K562 (cell line): ENCODE results near the gene LYAR.

ENCODE experiments used
- CGGBP1 ChIP-seq: fragments of 250-450 bp; sonication (Bioruptor Pico); IDR thresholded peaks from 2 replicates; pipeline ENCODE4 v1.9.0; 2021; ENCODE audit warnings: mild to moderate bottlenecking
- CTCF ChIP-seq, 3 experiments: IDR thresholded peaks in 2 of 3; conservative IDR thresholded peaks in 1 of 3; 2 replicates each; pipeline ENCODE4 v1.5.1; 2011 to 2012; ENCODE audit warnings: low read length in 3 of 3, mild to moderate bottlenecking in 3 of 3, control low read depth in 2 of 3, improper control_type of control experiment in 1 of 3, inconsistent platforms in 1 of 3, low read depth in 1 of 3, mixed read lengths in 1 of 3, moderate library complexity in 1 of 3; ENCODE audit not compliant: insufficient read depth in 2 of 3
- FOXM1 ChIP-seq, 2 experiments: fragments of 450-650 bp in 1 of 2; sonication (generic) in 1 of 2; formaldehyde crosslinking in 1 of 2; IDR thresholded peaks; 2 replicates each; pipeline versions ENCODE4 v1.6.1 to v1.9.0; 2017 to 2022; ENCODE audit warnings: low read depth in 2 of 2, mild to moderate bottlenecking in 2 of 2, missing genetic modification reagents in 1 of 2, moderate library complexity in 1 of 2
- KDM4B ChIP-seq, 2 experiments: fragments of 450-650 bp in 1 of 2; sonication (generic) in 1 of 2; IDR thresholded peaks; 2 replicates each; pipeline ENCODE4 v1.6.1; 2016 to 2017; ENCODE audit warnings: borderline replicate concordance in 2 of 2, antibody characterized with exemption in 1 of 2, low read depth in 1 of 2, mild to moderate bottlenecking in 1 of 2
- MNT ChIP-seq, 2 experiments: fragments of 450-650 bp; conservative IDR thresholded peaks; 2 replicates each; pipeline ENCODE4 v1.6.1; 2017; ENCODE audit warnings: mild to moderate bottlenecking in 2 of 2, moderate library complexity in 2 of 2
- NBN ChIP-seq: fragments of 450-650 bp; IDR thresholded peaks from 2 replicates; pipeline ENCODE4 v1.6.1; 2016; ENCODE audit warnings: low read depth, mild to moderate bottlenecking
- POLR2AphosphoS5 ChIP-seq: IDR thresholded peaks from 2 replicates; pipeline ENCODE4 v1.6.1; 2011; ENCODE audit warnings: mild to moderate bottlenecking, low read depth, low read length, moderate library complexity; ENCODE audit not compliant: control insufficient read depth, insufficient read depth
- RFX5 ChIP-seq: IDR thresholded peaks from 2 replicates; pipeline ENCODE4 v1.6.1; 2011; ENCODE audit warnings: low read depth, mild to moderate bottlenecking, improper control_type of control experiment, low read length
- ZBTB34 ChIP-seq: fragments of 250-450 bp; sonication (Bioruptor Pico); IDR thresholded peaks from 2 replicates; pipeline ENCODE4 v1.8.0; 2021; ENCODE audit warnings: mild to moderate bottlenecking, moderate library complexity
- ZNF717 ChIP-seq: fragments of 250-450 bp; sonication (Bioruptor Pico); IDR thresholded peaks from 2 replicates; pipeline ENCODE4 v1.5.0; 2021

- TF ChIP-seq FOXM1 (IDR thresholded peaks at IDR 0.05; ENCODE audit: low read depth) (no peak), FOXM1 (CRISPR knock-in tag; IDR thresholded peaks at IDR 0.05; ENCODE audit: low read depth) (no peak), ZNF717 (CRISPR knock-in tag) (no peak), CTCF (IDR thresholded peaks at IDR 0.05 in 2 of 3, conservative IDR thresholded peaks at IDR 0.05 in 1 of 3; ENCODE audit: insufficient read depth in 2 of 3, low read depth in 1 of 3, low read length in 3 of 3) (no peak), RFX5 (no peak), MNT (conservative IDR thresholded peaks at IDR 0.05) (no peak), NBN (no peak), POLR2AphosphoS5 (no peak), KDM4B (IDR thresholded peaks at IDR 0.05; ENCODE audit: borderline replicate concordance in 2 of 2, low read depth in 1 of 2) (no peak), ZBTB34 (CRISPR knock-in tag) (no peak), CGGBP1 (CRISPR knock-in tag) (no peak)
Observed at GRCh38 chr4:4245172-4245571, 44.8 kb downstream of the LYAR start.
